ENCODE results near the gene MFF.

GRCh38 chr2:227296671-227297405 lies 28.2 kb upstream of the MFF start:
- TF ChIP-seq CREB1 (IDR thresholded peaks at IDR 0.05; ENCODE audit: low read depth) (no peak), E2F8 (IDR thresholded peaks at IDR 0.05; ENCODE audit: low read depth, partially characterized antibody) (no peak), SMC3 (IDR thresholded peaks at IDR 0.05; ENCODE audit: borderline replicate concordance, low read length) (no peak), CTCF (IDR thresholded peaks at IDR 0.05 in 2 of 3, conservative IDR thresholded peaks at IDR 0.05 in 1 of 3; ENCODE audit: control insufficient read depth in 2 of 3, extremely low read depth in 1 of 3, insufficient read depth in 1 of 3, low read depth in 3 of 3, low read length in 3 of 3) (no peak), ZBTB33 (IDR thresholded peaks at IDR 0.05) (no peak), YY1 (IDR thresholded peaks at IDR 0.05; ENCODE audit: low read depth, low read length) (no peak), POLR2AphosphoS5 (IDR thresholded peaks at IDR 0.05; ENCODE audit: low read length) (no peak), HCFC1 (IDR thresholded peaks at IDR 0.05; ENCODE audit: low read length) (no peak), RAD21 (IDR thresholded peaks at IDR 0.05; ENCODE audit: insufficient read depth, low read depth, low read length) (no peak), ATF3 (IDR thresholded peaks at IDR 0.05; ENCODE audit: borderline replicate concordance, extremely low read depth, low read depth, low read length) (no peak)
